Measurements from ENCODE around the gene WDR93.

- TF ChIP-seq CTCF (IDR thresholded peaks at IDR 0.05; ENCODE audit: low read depth, low read length, missing input control) (no peak), SP1 (IDR thresholded peaks at IDR 0.05) (no peak), JUND (IDR thresholded peaks at IDR 0.05) (no peak), GABPA (IDR thresholded peaks at IDR 0.05 in 1 of 2, conservative IDR thresholded peaks at IDR 0.05 in 1 of 2) (no peak), MAX (IDR thresholded peaks at IDR 0.05) (no peak), ZBTB33 (IDR thresholded peaks at IDR 0.05) (no peak), RXRA (IDR thresholded peaks at IDR 0.05) (no peak), EGR1 (IDR thresholded peaks at IDR 0.05; ENCODE audit: low read depth in 2 of 2) (no peak)
- TF ChIP-seq, protein P1, sequence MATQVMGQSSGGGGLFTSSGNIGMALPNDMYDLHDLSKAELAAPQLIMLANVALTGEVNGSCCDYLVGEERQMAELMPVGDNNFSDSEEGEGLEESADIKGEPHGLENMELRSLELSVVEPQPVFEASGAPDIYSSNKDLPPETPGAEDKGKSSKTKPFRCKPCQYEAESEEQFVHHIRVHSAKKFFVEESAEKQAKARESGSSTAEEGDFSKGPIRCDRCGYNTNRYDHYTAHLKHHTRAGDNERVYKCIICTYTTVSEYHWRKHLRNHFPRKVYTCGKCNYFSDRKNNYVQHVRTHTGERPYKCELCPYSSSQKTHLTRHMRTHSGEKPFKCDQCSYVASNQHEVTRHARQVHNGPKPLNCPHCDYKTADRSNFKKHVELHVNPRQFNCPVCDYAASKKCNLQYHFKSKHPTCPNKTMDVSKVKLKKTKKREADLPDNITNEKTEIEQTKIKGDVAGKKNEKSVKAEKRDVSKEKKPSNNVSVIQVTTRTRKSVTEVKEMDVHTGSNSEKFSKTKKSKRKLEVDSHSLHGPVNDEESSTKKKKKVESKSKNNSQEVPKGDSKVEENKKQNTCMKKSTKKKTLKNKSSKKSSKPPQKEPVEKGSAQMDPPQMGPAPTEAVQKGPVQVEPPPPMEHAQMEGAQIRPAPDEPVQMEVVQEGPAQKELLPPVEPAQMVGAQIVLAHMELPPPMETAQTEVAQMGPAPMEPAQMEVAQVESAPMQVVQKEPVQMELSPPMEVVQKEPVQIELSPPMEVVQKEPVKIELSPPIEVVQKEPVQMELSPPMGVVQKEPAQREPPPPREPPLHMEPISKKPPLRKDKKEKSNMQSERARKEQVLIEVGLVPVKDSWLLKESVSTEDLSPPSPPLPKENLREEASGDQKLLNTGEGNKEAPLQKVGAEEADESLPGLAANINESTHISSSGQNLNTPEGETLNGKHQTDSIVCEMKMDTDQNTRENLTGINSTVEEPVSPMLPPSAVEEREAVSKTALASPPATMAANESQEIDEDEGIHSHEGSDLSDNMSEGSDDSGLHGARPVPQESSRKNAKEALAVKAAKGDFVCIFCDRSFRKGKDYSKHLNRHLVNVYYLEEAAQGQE (IDR thresholded peaks at IDR 0.05) = no peak
These were observed 67.7 kb downstream of the WDR93 start for GRCh38 chr15:89758283-89758682.
